Measurements from ENCODE around the gene SLC30A7. TPM values are rescaled to one million over a fixed set of nuclear protein-coding genes. Genes with fewer than 3 reads are reported as not detected.

SLC30A7 gene
- total RNA-seq, 1 donor from 2014 or later = 19.1 TPM

GRCh38 chr1:101028466-101028865, 132.6 kb downstream of the SLC30A7 start:
- no peak for DNase-seq

- no peak for DNase-seq
These were observed 133.3 kb downstream of the SLC30A7 start for GRCh38 chr1:101029184-101029583.

- DNase-seq = no peak
These were observed 135.0 kb downstream of the SLC30A7 start for GRCh38 chr1:101030881-101031280.

Other genes with a start within 250 kb of the SLC30A7 start
- gene VCAM1, start 176.3 kb upstream of the SLC30A7 start, total RNA-seq = 40.3 TPM
- gene EXTL2, start 1.2 kb upstream of the SLC30A7 start, total RNA-seq = 27.7 TPM
- 31.9 TPM for gene DPH5, start 129.7 kb downstream of the SLC30A7 start, total RNA-seq

Data from tongue (tissue), 2 donors.